Esophagus squamous epithelium (tissue), 4 donors: ENCODE results near the gene KHDC1L.

Source experiments
- CTCF ChIP-seq, 6 experiments: fragments of 450-650 bp in 4 of 6; fragments of 200-600 bp in 2 of 6; sonication (generic) in 2 of 6; IDR thresholded peaks; one replicate each; pipeline ENCODE4 v1.5.1; 2016 to 2019; ENCODE audit warnings: antibody characterized with exemption in 6 of 6, mild to moderate bottlenecking in 4 of 6, moderate library complexity in 4 of 6
- POLR2A ChIP-seq, 4 donors: fragments of 450-650 bp; IDR thresholded peaks; one replicate each; pipeline ENCODE4 v1.6.1; 2017; ENCODE audit warnings: antibody characterized with exemption in 4 of 4, mild to moderate bottlenecking in 4 of 4, moderate library complexity in 3 of 4

DNA sequence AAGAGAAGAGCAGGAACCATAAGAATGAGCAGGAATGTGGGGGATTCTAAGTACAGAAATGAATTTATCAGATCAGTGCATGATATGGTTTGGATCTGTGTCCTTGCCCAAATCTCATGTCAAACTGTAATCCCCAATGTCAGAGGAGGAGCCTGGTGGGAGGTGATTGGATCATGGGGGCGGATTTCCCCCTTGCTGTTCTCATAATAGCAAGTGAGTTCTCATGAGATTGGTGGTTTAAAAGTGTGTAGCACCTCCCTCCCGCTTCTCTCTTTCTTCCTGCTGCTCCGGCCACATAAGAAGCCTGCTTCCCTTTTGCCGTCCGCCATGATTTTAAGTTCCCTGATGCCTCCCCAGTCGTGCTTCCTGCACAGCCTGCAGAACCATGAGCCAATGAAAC, 49.2 kb downstream of the KHDC1L start:
- TF ChIP-seq CTCF (IDR thresholded peaks at IDR 0.05), result no peak
- TF ChIP-seq POLR2A (IDR thresholded peaks at IDR 0.05), result no peak
